Measurements from ENCODE around the gene SAMD4B. TPM values are rescaled to one million over a fixed set of nuclear protein-coding genes. Genes with fewer than 3 reads are reported as not detected.

The SAMD4B gene, protein sequence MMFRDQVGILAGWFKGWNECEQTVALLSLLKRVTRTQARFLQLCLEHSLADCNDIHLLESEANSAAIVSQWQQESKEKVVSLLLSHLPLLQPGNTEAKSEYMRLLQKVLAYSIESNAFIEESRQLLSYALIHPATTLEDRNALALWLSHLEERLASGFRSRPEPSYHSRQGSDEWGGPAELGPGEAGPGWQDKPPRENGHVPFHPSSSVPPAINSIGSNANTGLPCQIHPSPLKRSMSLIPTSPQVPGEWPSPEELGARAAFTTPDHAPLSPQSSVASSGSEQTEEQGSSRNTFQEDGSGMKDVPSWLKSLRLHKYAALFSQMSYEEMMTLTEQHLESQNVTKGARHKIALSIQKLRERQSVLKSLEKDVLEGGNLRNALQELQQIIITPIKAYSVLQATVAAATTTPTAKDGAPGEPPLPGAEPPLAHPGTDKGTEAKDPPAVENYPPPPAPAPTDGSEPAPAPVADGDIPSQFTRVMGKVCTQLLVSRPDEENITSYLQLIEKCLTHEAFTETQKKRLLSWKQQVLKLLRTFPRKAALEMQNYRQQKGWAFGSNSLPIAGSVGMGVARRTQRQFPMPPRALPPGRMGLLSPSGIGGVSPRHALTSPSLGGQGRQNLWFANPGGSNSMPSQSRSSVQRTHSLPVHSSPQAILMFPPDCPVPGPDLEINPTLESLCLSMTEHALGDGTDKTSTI
- total RNA-seq (2021; fragmentation: NEBNext Ultra II Directional; extraction: Animal tissue kit (Norgen Biotek cat#: 25700)) (158 and 161 TPM in 2 replicates), polyA plus RNA-seq (2011; rRNA removed) (137 and 189 TPM in 2 replicates), polyA minus RNA-seq (2011; rRNA and poly(A)+ RNA removed) (84.1 and 116 TPM in 2 replicates)
- 75.7 TPM for polyA plus RNA-seq (2011; cell fraction: cytosol; rRNA removed)
- polyA plus RNA-seq (2011; cell fraction: nucleus; rRNA removed): 158 TPM
- polyA plus RNA-seq (2012, experiment 1 of 2): 128 to 184 TPM (median 152 TPM) in 4 replicates
- 152 TPM for polyA plus RNA-seq (2012, experiment 2 of 2)
- polyA plus RNA-seq (2013, experiment 1 of 2): 146 TPM
- 143 TPM for polyA plus RNA-seq (2013, experiment 2 of 2)
- 86.4 TPM for polyA minus RNA-seq (2011; cell fraction: cytosol; rRNA and poly(A)+ RNA removed)
- 65.0 TPM for polyA minus RNA-seq (2011; cell fraction: nucleus; rRNA and poly(A)+ RNA removed)
- long read RNA-seq, experiment 1, transcript SAMD4B-204 (1 exons, 578 nt): major isoform, 42 of 102 reads
- long read RNA-seq, experiment 1, partial matches to known transcripts: 39 of 102 reads
- long read RNA-seq, experiment 1, other reads (novel, unspliced or antisense): 14 of 102 reads
- long read RNA-seq, experiment 2, partial matches to known transcripts: 0 of 3 reads
- long read RNA-seq, experiment 2, other reads (novel, unspliced or antisense): 2 of 3 reads

DNA sequence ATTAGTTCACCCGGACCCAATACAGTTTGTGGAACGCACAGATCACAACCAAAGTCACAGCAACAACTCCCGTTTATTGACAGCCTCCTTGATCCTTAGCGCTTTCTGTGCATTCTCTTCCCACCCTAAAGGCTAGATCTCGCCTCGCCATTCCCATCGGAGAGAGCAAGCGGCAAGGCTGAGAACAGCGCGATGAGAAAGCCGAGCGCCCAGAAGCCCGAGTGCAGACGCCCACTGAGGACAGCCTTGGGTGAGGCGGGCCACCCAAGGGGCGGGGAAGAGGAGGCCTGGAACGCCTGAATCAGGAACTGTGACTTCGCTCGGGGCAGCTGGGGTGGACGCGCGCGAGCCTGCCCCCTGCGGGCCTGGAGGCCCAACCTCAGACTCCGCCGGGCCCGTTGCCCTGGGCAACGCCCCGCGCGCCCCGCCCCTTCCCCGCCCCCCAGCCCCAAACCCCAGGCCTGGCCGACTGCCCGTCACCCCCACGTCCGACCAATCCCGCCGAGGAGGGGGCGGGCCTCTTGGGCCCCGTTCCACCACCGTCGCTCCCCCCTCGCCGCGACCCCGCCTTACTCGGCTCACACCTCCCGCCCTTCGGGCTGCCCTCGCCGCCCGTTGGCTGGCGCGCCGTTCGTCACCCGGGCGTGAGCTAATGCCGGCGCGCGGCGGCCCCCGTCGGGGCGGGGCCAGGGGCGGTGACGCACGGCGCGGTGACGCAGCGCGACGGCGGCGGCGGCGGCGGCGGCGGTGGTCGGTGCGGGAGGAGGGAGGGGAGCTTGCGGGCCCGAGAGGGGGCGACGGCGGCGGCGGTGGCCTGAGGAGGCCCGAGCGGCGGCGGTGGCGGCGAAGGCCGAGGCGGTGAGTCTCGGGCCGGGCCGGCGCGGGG is at the start of gene SAMD4B:
SAMD4B (plus strand) TSS at position 703 of the 886 bp plus-strand sequence. CDS start 14,473 bp downstream, outside the sequence.
- Histone ChIP-seq H3K23ac (ENCODE audit: insufficient read length) (no peak within 1 kb of the TSS), H4K20me1 (replicated peaks in 1 of 2; ENCODE audit: control insufficient read depth in 1 of 2, insufficient read depth in 2 of 2, low read length in 2 of 2) (peaks cover 6 to 13% of the 10 kb centered on the region in 2 experiments), H3K4me3 (ENCODE audit: extremely low read depth in 1 of 4, insufficient read depth in 2 of 4, low read depth in 3 of 4, low read length in 4 of 4) (peak within 1 kb of the TSS; percentile 83 to 98 (median 94)), H3K23me2 (ENCODE audit: low read depth, low read length) (peaks cover 15% of the 10 kb centered on the region), H4K5ac (ENCODE audit: insufficient read length, low read depth, low read length) (peak within 1 kb of the TSS; percentile 55), H4K8ac (ENCODE audit: extremely low read depth, insufficient read depth, low read length) (peak within 1 kb of the TSS; percentile 39; the same call in 1 of the 2 replicates), H3K14ac (ENCODE audit: insufficient read length) (no peak within 1 kb of the TSS), H3K4me2 (ENCODE audit: insufficient read depth in 1 of 2, low read depth in 2 of 2, low read length in 2 of 2) (peak within 1 kb of the TSS; percentile 88 to 90), H3K4ac (replicated peaks; ENCODE audit: insufficient read length, low read depth, low read length) (no peak within 1 kb of the TSS), H3K79me2 (ENCODE audit: control insufficient read depth in 1 of 2, insufficient read depth in 2 of 2, low read length in 2 of 2) (peaks cover 0 to 28% of the 10 kb centered on the region in 2 experiments; a peak in 2 of 4 replicates), H2BK5ac (ENCODE audit: low read depth, low read length) (no peak within 1 kb of the TSS), H2BK12ac (ENCODE audit: low read depth, low read length) (no peak within 1 kb of the TSS), H3K27ac (ENCODE audit: low read depth, low read length) (peak within 1 kb of the TSS; percentile 43), H2AK5ac (ENCODE audit: low read depth, low read length) (no peak within 1 kb of the TSS), H3K4me1 (replicated peaks in 1 of 4; ENCODE audit: control insufficient read depth in 3 of 4, insufficient read depth in 4 of 4, low read length in 3 of 4) (peaks cover 2 to 9% (median 3%) of the 10 kb centered on the region in 4 experiments; a peak in 4 of 7 replicates), H3K36me3 (ENCODE audit: control insufficient read depth in 2 of 4, insufficient read depth in 4 of 4, low read length in 3 of 4) (0 out of 8 replicates have a peak, but pooled peaks cover 0 to 4% (median 0%) of the 10 kb centered on the region in 4 experiments), H2AFZ (ENCODE audit: low read length) (peak within 1 kb of the TSS; percentile 99), H2BK15ac (ENCODE audit: low read length) (no peak within 1 kb of the TSS), H3K18ac (ENCODE audit: extremely low read depth, low read length) (no peak within 1 kb of the TSS; the same call in 1 of the 2 replicates), H3K56ac (replicated peaks; ENCODE audit: insufficient read length, low read depth, low read length) (peak within 1 kb of the TSS; percentile 59), H2BK20ac (ENCODE audit: low read length) (no peak within 1 kb of the TSS), H3K79me1 (ENCODE audit: low read depth, low read length) (peaks cover 6% of the 10 kb centered on the region), H3K27me3 (replicated peaks in 1 of 4; ENCODE audit: control insufficient read depth in 3 of 4, extremely low read depth in 1 of 4, insufficient read depth in 3 of 4, low read length in 3 of 4) (no peaks in the 10 kb centered on the region), H3K9me3 (ENCODE audit: insufficient read depth in 2 of 2, low read depth in 1 of 2, low read length in 1 of 2) (no peaks in the 10 kb centered on the region), H2BK120ac (replicated peaks; ENCODE audit: low read depth, low read length) (no peak within 1 kb of the TSS), H4K91ac (replicated peaks; ENCODE audit: insufficient read length, low read length) (no peak within 1 kb of the TSS), H3K9ac (replicated peaks in 1 of 4; ENCODE audit: extremely low read depth in 1 of 4, low read depth in 3 of 4, low read length in 3 of 4) (peak within 1 kb of the TSS; percentile 46 to 79 (median 74))
- DNase-seq (ENCODE audit: low read depth in 1 of 2, low spot score in 2 of 2) (peak; percentile 94 to 96), FAIRE-seq (peak; percentile 7)
- WGBS, 2 experiments (ENCODE audit: extremely low coverage in 1 of 2, insufficient coverage in 1 of 2, insufficient read length in 1 of 2, insufficient replicate concordance in 2 of 2, low coverage in 1 of 2, low lambda C conversion rate in 2 of 2, missing lambda C conversion rate in 1 of 2): 2% methylated on average over 29 of the region's 105 CpGs; no CpG with 5 or more reads in 1 of the 2 experiments
- CTCF ChIA-PET (ENCODE audit: partially characterized antibody): interaction anchor here (0.7 to 1.6 kb wide), 4 partner anchors 15 to 128 kb away, joined by 3 read pairs; partner anchors contain the start of gene IFNL1
- POLR2A ChIA-PET (ENCODE audit: partially characterized antibody): interaction anchor here (0.7 to 2.2 kb wide), 9 partner anchors 45 to 94 kb away, joined by 3 to 8 read pairs (median 3); partner anchors contain the start of genes MED29, PAF1, PLEKHG2 and RPS16
- no peak for TF ChIP-seq SP4 (IDR thresholded peaks at IDR 0.05; ENCODE audit: low read length)
- TF ChIP-seq POLR2A (IDR thresholded peaks at IDR 0.05; ENCODE audit: control extremely low read depth in 1 of 2, low read depth in 2 of 2, low read length in 2 of 2): peak in 1 of 2 experiments; percentile 70; a peak in 2 of 3 replicates
- TF ChIP-seq POU5F1 (IDR thresholded peaks at IDR 0.05; ENCODE audit: low read depth, low read length): no peak
- no peak for TF ChIP-seq HDAC6 (IDR thresholded peaks at IDR 0.05; ENCODE audit: low read depth, low read length)
- TF ChIP-seq CEBPB (IDR thresholded peaks at IDR 0.05; ENCODE audit: low read depth, low read length): no peak
- peak; percentile 63; the same call in 1 of the 2 replicates for TF ChIP-seq CHD2 (IDR thresholded peaks at IDR 0.05; ENCODE audit: low read length)

Measured in H1 (cell line).